AG09309 (cell line): Measurements from ENCODE around the gene ASPRV1.
A peak's percentile ranks its signal among the peaks of the same experiment; 100 is the strongest.

Experiments
- DNase-seq: peaks from one replicate; pipeline ENCODE4 v3.0.0-alpha.2; 2010; ENCODE audit warnings: low read depth
- H3K4me3 ChIP-seq: 2 replicates; pipeline ENCODE4 v1.5.1; 2011; ENCODE audit warnings: mild to moderate bottlenecking, low read depth, low read length, moderate library complexity; ENCODE audit not compliant: control insufficient read depth
- CTCF ChIP-seq: IDR thresholded peaks from 2 replicates; pipeline ENCODE4 v1.5.1; 2011; ENCODE audit warnings: mild to moderate bottlenecking, low read depth, low read length, inconsistent platforms; ENCODE audit not compliant: insufficient read depth, control insufficient read depth; ENCODE audit errors: missing control alignments

Gene ASPRV1

GRCh38 chr2:69989441-69990105 is 28.1 kb upstream of the ASPRV1 start:
- DNase-seq = no peak
- no peak for TF ChIP-seq CTCF
- H3K4me3 ChIP-seq = no peak overlapping the region

- TF ChIP-seq CTCF = no peak
- DNase-seq = no peak
- H3K4me3 ChIP-seq = no peak overlapping the region
Observed at GRCh38 chr2:69989009-69989408, 27.6 kb upstream of the ASPRV1 start.

GRCh38 chr2:69988086-69988635 is 26.7 kb upstream of the ASPRV1 start:
- DNase-seq = no peak
- no peak overlapping the region for H3K4me3 ChIP-seq
- no peak for TF ChIP-seq CTCF

GRCh38 chr2:69986691-69987090 is 25.3 kb upstream of the ASPRV1 start:
- DNase-seq = no peak
- H3K4me3 ChIP-seq = no peak overlapping the region
- no peak for TF ChIP-seq CTCF

GRCh38 chr2:69985688-69986087 is 24.3 kb upstream of the ASPRV1 start:
- peak; percentile 67 for DNase-seq
- H3K4me3 ChIP-seq = no peak overlapping the region

GRCh38 chr2:69985216-69985615 is 23.8 kb upstream of the ASPRV1 start:
- no peak overlapping the region for H3K4me3 ChIP-seq
- TF ChIP-seq CTCF = no peak
- DNase-seq = no peak

More at GRCh38 chr2:69985688-69986087, 24.3 kb upstream of the ASPRV1 start:
- no peak for TF ChIP-seq CTCF
